AG09309 (cell line): ENCODE data around the gene TBX10.
"Not testable (repeated sequence)": the region's sequence is repeated elsewhere in the genome, so short reads cannot be mapped to it uniquely, and the experiment has no call there.

Experiments
- DNase-seq: peaks from one replicate; pipeline ENCODE4 v3.0.0-alpha.2; 2010; ENCODE audit warnings: low read depth
- H3K4me3 ChIP-seq: 2 replicates; pipeline ENCODE4 v1.5.1; 2011; ENCODE audit warnings: mild to moderate bottlenecking, low read depth, low read length, moderate library complexity; ENCODE audit not compliant: control insufficient read depth
- TF ChIP-seq, protein P1 (sequence below): IDR thresholded peaks from 2 replicates; pipeline ENCODE4 v1.5.1; 2011; ENCODE audit warnings: mild to moderate bottlenecking, low read depth, low read length, inconsistent platforms; ENCODE audit not compliant: insufficient read depth, control insufficient read depth; ENCODE audit errors: missing control alignments

The TBX10 gene

GRCh38 chr11:67638535-67639437 lies 777 bp downstream of the TBX10 start:
- TF ChIP-seq, protein P1, sequence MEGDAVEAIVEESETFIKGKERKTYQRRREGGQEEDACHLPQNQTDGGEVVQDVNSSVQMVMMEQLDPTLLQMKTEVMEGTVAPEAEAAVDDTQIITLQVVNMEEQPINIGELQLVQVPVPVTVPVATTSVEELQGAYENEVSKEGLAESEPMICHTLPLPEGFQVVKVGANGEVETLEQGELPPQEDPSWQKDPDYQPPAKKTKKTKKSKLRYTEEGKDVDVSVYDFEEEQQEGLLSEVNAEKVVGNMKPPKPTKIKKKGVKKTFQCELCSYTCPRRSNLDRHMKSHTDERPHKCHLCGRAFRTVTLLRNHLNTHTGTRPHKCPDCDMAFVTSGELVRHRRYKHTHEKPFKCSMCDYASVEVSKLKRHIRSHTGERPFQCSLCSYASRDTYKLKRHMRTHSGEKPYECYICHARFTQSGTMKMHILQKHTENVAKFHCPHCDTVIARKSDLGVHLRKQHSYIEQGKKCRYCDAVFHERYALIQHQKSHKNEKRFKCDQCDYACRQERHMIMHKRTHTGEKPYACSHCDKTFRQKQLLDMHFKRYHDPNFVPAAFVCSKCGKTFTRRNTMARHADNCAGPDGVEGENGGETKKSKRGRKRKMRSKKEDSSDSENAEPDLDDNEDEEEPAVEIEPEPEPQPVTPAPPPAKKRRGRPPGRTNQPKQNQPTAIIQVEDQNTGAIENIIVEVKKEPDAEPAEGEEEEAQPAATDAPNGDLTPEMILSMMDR = no peak
- no peak overlapping the region for H3K4me3 ChIP-seq
- DNase-seq = no peak

GRCh38 chr11:67637441-67637840 lies 2.1 kb downstream of the TBX10 start:
- DNase-seq, H3K4me3 ChIP-seq: not testable (repeated sequence)

- TF ChIP-seq, protein P1 = no peak
Observed at GRCh38 chr11:67636962-67637361, 2.6 kb downstream of the TBX10 start.

DNA sequence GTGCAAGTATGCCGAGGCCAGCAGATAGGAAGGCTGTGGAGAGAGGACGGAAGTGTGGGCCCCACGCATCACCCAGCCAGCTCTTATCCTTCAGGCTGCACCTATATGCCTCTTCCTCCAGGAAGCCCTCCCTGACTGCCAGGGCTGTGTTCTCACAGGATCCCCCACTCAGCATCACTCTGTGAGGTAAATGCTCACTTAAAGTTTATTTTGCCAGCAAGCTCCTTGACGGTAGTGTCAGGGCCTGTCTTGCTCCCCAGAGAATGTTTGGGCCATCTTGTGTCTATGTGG lies 4.4 kb downstream of the TBX10 start:
- TF ChIP-seq, protein P1 = no peak
- no peak overlapping the region for H3K4me3 ChIP-seq
- DNase-seq = no peak

More at GRCh38 chr11:67636962-67637361, 2.6 kb downstream of the TBX10 start:
- H3K4me3 ChIP-seq = no peak overlapping the region
- DNase-seq = no peak

GRCh38 chr11:67634366-67635230 lies 5.0 kb downstream of the TBX10 start:
- TF ChIP-seq, protein P1 = no peak
- DNase-seq = no peak

GRCh38 chr11:67633758-67634365 lies 5.7 kb downstream of the TBX10 start:
- TF ChIP-seq, protein P1 = no peak
- DNase-seq = no peak
- H3K4me3 ChIP-seq = no peak overlapping the region

More at GRCh38 chr11:67634366-67635230, 5.0 kb downstream of the TBX10 start:
- no peak overlapping the region for H3K4me3 ChIP-seq
